ENCODE data around the gene SFXN1.
"Not testable (repeated sequence)": the region's sequence is repeated elsewhere in the genome, so short reads cannot be mapped to it uniquely, and the experiment has no call there.

SFXN1 gene

DNA sequence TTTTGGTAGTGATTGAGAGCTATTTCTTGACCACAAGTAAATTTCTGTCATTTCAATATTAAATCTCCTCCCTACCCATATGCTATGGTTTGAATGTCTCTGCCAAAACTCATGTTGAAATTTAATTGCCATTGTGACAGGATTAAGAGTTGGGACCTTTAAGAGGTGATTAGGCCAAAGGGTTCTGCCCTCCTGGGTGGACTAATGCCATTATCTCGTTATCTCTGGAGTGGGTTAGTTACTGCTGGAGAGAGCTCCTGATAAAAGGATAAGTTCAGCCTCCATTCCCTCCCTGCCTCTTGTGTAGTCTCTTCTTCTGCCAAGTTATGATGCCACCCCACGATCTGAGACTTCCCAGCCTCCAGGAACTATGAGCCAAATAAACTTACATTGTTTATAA is 30.8 kb upstream of the SFXN1 start:
- H3K36me3 ChIP-seq (ENCODE audit: insufficient read depth, low read length): no peaks in the 10 kb centered on the region
- no peaks in the 10 kb centered on the region for H3K9me3 ChIP-seq (ENCODE audit: low read depth, low read length)
- H3K4me3 ChIP-seq: no peak overlapping the region
- H3K27ac ChIP-seq: no peak overlapping the region
- no peak for DNase-seq (ENCODE audit: low read depth, low spot score)
- TF ChIP-seq POLR2AphosphoS5 (IDR thresholded peaks at IDR 0.05; ENCODE audit: borderline replicate concordance, low read depth, low read length) (no peak), FOXP2 (optimal IDR thresholded peaks at IDR 0.05; ENCODE audit: control extremely low read depth, extremely low read length, insufficient read depth) (no peak), EZH2 (IDR thresholded peaks at IDR 0.05) (no peak)
- H3K9ac ChIP-seq (ENCODE audit: insufficient read length): no peak overlapping the region

DNA sequence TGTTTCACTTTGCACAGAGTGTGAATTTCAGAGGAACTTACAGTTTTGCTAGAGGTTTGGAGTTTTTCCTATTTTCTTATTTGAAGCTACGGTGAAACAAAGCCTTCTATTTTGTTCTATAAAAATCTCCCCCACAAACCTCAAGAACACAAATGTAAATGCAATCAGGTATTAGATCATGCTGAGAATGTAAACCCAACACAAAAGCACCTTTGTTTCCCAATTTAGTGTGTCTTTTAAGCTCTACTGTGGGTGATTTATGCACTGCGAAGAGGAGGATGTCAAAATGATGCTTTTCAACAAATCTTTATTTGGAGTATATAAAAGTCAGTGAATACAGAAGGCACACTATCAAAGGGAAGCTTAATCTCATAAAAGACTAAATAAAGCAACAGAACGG is 30.1 kb upstream of the SFXN1 start:
- Histone ChIP-seq H3K4me3 (no peak overlapping the region), H3K36me3 (ENCODE audit: insufficient read depth, low read length) (no peaks in the 10 kb centered on the region), H3K9ac (ENCODE audit: insufficient read length) (no peak overlapping the region), H3K9me3 (ENCODE audit: low read depth, low read length) (no peaks in the 10 kb centered on the region), H3K27ac (no peak overlapping the region)
- DNase-seq (ENCODE audit: low read depth, low spot score): no peak
- no peak for TF ChIP-seq FOXP2 (optimal IDR thresholded peaks at IDR 0.05; ENCODE audit: control extremely low read depth, extremely low read length, insufficient read depth)
- TF ChIP-seq POLR2AphosphoS5 (IDR thresholded peaks at IDR 0.05; ENCODE audit: borderline replicate concordance, low read depth, low read length): no peak
- no peak for TF ChIP-seq EZH2 (IDR thresholded peaks at IDR 0.05)

DNA sequence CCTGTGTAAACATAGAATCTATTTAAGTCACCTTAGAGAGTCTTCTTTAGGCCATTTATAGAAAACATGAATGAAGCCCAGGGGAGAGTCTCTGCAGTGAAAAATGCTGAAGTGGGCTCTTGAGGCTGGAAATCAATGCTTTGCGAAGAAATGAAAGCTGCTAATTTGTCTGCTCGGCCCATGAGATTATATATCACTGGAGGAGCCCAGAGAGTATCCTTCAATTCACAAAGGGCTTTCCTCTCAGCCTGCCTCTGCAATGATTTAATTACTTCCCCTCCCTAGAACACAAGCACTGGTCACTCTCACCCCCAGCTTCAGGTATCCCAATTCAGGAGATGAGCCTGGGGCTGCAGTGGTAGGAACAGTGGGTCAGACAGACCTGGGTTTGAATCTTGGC is 26.2 kb upstream of the SFXN1 start:
- no peak overlapping the region for H3K27ac ChIP-seq

DNA sequence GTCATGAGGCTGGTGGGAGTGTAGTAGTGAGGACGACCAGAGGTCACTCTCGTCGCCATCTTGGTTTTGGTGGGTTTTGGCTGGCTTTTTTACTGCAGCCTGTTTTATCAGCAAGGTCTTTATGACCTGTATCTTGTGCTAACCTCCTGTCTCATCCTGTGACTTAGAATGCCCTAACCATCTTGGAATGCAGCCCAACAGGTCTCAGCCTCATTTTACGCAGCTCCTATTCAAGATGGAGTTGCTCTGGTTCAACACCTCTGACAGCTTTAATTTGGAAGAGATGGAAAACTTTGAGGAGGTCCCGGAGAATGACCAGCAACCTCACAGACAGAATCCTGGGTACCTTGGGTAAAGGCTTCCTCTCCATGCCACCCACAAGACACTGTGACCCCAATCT is 24.0 kb upstream of the SFXN1 start:
- not testable (repeated sequence) for H3K27ac ChIP-seq; H3K9ac ChIP-seq (ENCODE audit: insufficient read length); H3K36me3 ChIP-seq (ENCODE audit: insufficient read depth, low read length); H3K4me3 ChIP-seq; H3K9me3 ChIP-seq (ENCODE audit: low read depth, low read length); DNase-seq (ENCODE audit: low read depth, low spot score)

More for the DNA sequence above, 26.2 kb upstream of the SFXN1 start:
- no peak for TF ChIP-seq FOXP2 (optimal IDR thresholded peaks at IDR 0.05; ENCODE audit: control extremely low read depth, extremely low read length, insufficient read depth)
- no peak for TF ChIP-seq EZH2 (IDR thresholded peaks at IDR 0.05)
- no peak for TF ChIP-seq POLR2AphosphoS5 (IDR thresholded peaks at IDR 0.05; ENCODE audit: borderline replicate concordance, low read depth, low read length)
- H3K36me3 ChIP-seq (ENCODE audit: insufficient read depth, low read length): no peaks in the 10 kb centered on the region
- H3K9me3 ChIP-seq (ENCODE audit: low read depth, low read length): no peaks in the 10 kb centered on the region
- no peak overlapping the region for H3K4me3 ChIP-seq
- H3K9ac ChIP-seq (ENCODE audit: insufficient read length): no peak overlapping the region
- DNase-seq (ENCODE audit: low read depth, low spot score): no peak

DNA sequence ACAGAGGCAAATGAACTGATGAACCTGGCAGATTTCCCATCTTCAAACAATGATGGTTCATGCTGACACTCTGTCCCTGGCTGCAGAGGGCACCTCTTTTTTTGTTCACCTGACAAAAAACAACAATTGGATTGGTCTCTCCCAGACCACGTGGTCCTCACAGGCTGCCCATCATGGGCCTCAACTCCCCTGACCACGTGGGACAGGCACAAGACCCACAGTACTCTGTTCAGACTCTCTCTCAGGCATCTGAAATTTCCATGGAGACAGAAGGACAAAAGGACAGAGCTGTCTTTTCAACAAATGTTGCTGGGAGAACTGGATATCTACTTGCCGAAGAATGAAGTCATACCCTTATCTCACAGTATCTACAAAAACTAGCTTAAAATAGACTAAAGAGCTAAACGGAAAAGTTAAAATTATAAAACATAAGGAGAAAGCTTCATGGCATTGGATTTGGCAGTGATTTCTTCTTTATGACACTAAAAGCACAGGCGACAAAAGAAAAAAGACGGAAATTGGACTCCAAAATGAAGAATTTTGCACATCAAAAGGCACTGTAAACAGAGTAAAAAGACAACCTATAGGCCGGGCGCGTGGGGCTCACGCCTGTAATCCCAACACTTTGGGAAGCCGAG is 22.1 kb upstream of the SFXN1 start:
- Histone ChIP-seq H3K4me3 (no peak overlapping the region), H3K9me3 (ENCODE audit: low read depth, low read length) (no peaks in the 10 kb centered on the region), H3K9ac (ENCODE audit: insufficient read length) (no peak overlapping the region), H3K27ac (no peak overlapping the region), H3K36me3 (ENCODE audit: insufficient read depth, low read length) (no peaks in the 10 kb centered on the region)
- no peak for DNase-seq (ENCODE audit: low read depth, low spot score)
- TF ChIP-seq POLR2AphosphoS5 (IDR thresholded peaks at IDR 0.05; ENCODE audit: borderline replicate concordance, low read depth, low read length) (no peak), FOXP2 (optimal IDR thresholded peaks at IDR 0.05; ENCODE audit: control extremely low read depth, extremely low read length, insufficient read depth) (no peak), EZH2 (IDR thresholded peaks at IDR 0.05) (no peak)

DNA sequence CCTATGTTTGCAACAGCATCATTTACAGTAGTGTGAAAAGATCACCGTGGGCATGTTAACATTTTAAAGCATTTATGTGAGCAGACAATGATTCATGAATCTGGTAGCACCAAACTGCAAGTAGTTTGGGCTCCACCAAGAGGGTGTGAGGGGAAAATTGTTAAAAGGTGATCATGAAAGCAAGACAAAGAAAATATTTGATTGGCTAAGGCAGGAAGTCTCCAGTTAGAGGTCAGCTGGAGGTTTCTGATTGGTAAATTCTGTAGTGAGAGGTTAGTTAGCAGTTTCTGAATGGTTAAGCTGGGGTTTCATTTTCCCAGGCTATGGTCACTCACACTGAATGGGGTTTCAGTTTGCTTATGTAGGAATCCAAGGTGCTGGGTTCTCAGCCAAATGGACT is 20.9 kb upstream of the SFXN1 start:
- H3K36me3 ChIP-seq (ENCODE audit: insufficient read depth, low read length): no peaks in the 10 kb centered on the region
- no peak overlapping the region for H3K9ac ChIP-seq (ENCODE audit: insufficient read length)
- DNase-seq (ENCODE audit: low read depth, low spot score): no peak
- H3K9me3 ChIP-seq (ENCODE audit: low read depth, low read length): no peaks in the 10 kb centered on the region
- H3K4me3 ChIP-seq: no peak overlapping the region
- H3K27ac ChIP-seq: no peak overlapping the region
- TF ChIP-seq EZH2 (IDR thresholded peaks at IDR 0.05) (no peak), FOXP2 (optimal IDR thresholded peaks at IDR 0.05; ENCODE audit: control extremely low read depth, extremely low read length, insufficient read depth) (no peak), POLR2AphosphoS5 (IDR thresholded peaks at IDR 0.05; ENCODE audit: borderline replicate concordance, low read depth, low read length) (no peak)

DNA sequence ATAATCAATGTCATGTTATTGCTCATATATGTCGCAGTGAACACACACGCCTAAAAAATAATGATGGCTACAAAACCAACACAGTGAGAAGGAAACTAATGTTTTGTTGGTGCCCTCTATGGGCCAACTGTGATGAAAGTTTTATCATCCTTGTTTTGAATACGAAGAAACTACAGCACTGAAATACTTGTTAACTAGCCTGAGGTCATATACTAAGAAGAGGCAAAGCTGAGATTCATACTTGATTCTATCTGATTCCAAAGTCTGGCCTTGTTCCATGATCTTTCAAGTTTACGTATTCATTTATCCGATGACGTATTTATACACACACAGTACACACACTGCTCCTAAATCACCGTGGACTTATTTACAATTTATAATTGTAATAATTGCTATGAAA is 18.2 kb upstream of the SFXN1 start:
- H3K27ac ChIP-seq: 0 out of 2 replicates have a peak overlapping the region, but pooled peaks have one; percentile 4
- H3K9ac ChIP-seq (ENCODE audit: insufficient read length): no peak overlapping the region
- peak; percentile 72 for DNase-seq (ENCODE audit: low read depth, low spot score)
- TF ChIP-seq POLR2AphosphoS5 (IDR thresholded peaks at IDR 0.05; ENCODE audit: borderline replicate concordance, low read depth, low read length): no peak
- TF ChIP-seq FOXP2 (optimal IDR thresholded peaks at IDR 0.05; ENCODE audit: control extremely low read depth, extremely low read length, insufficient read depth): no peak
- TF ChIP-seq EZH2 (IDR thresholded peaks at IDR 0.05): no peak
- H3K36me3 ChIP-seq (ENCODE audit: insufficient read depth, low read length): no peaks in the 10 kb centered on the region
- H3K4me3 ChIP-seq: no peak overlapping the region
- H3K9me3 ChIP-seq (ENCODE audit: low read depth, low read length): no peaks in the 10 kb centered on the region

DNA sequence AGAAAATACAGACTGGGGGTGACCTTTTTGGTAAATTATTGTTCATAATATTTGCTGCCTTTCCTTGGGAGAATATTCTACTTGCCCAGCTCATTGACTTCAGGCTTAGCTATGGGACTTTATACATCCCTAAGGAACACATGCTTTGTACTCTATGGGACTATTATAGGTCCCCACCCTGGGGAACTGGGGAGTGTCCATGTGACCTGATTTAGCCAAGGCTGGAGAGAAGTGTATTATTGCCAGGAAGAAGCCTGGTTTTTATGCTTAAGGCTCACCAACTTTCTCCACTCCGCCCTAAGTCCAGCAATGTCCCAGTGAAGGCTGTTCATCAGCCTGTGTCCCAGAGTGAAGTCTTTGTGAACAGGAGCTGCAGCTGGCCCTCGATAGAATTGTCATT is 17.8 kb upstream of the SFXN1 start:
- H3K9ac ChIP-seq (ENCODE audit: insufficient read length): no peak overlapping the region
- no peak overlapping the region for H3K4me3 ChIP-seq
- TF ChIP-seq POLR2AphosphoS5 (IDR thresholded peaks at IDR 0.05; ENCODE audit: borderline replicate concordance, low read depth, low read length) (no peak), FOXP2 (optimal IDR thresholded peaks at IDR 0.05; ENCODE audit: control extremely low read depth, extremely low read length, insufficient read depth) (no peak), EZH2 (IDR thresholded peaks at IDR 0.05) (no peak)
- DNase-seq (ENCODE audit: low read depth, low spot score): no peak
- 0 out of 2 replicates have a peak overlapping the region, but pooled peaks have one; percentile 4 for H3K27ac ChIP-seq
- no peaks in the 10 kb centered on the region for H3K36me3 ChIP-seq (ENCODE audit: insufficient read depth, low read length)
- no peaks in the 10 kb centered on the region for H3K9me3 ChIP-seq (ENCODE audit: low read depth, low read length)

DNA sequence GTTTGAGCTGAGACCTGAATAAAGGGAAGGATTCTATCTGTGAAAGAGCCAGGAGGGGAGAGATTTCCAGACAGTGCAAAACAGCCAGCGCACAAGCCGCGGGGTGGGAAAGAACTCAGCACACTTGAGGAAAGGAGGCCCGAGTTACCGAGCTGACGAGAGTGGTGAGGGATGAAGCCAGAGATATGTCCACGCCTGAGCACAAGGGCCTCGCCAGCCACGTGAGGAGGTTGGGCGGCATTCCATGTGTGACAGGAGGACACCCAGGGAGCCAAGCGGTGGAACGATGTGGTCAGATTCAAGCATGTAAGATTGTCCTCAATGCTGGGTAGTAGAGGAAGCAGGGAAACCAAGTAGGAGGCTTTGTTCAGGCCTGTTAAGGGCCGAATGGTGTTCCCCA is 17.0 kb upstream of the SFXN1 start:
- Histone ChIP-seq H3K4me3 (no peak overlapping the region), H3K9me3 (ENCODE audit: low read depth, low read length) (no peaks in the 10 kb centered on the region), H3K9ac (ENCODE audit: insufficient read length) (no peak overlapping the region), H3K36me3 (ENCODE audit: insufficient read depth, low read length) (no peaks in the 10 kb centered on the region), H3K27ac (no peak overlapping the region)
- no peak for DNase-seq (ENCODE audit: low read depth, low spot score)
- no peak for TF ChIP-seq FOXP2 (optimal IDR thresholded peaks at IDR 0.05; ENCODE audit: control extremely low read depth, extremely low read length, insufficient read depth)
- no peak for TF ChIP-seq POLR2AphosphoS5 (IDR thresholded peaks at IDR 0.05; ENCODE audit: borderline replicate concordance, low read depth, low read length)
- TF ChIP-seq EZH2 (IDR thresholded peaks at IDR 0.05): no peak
